Endodermal cell (in vitro differentiated cells): ENCODE data around the gene INTS1. TPM values are rescaled to one million over a fixed set of nuclear protein-coding genes. Genes with fewer than 3 reads are reported as not detected.

Source experiments
- DNase-seq: peaks from one replicate; pipeline ENCODE4 v3.0.0-alpha.2; 2017
- H3K27ac ChIP-seq: 2 replicates; pipeline ENCODE4 v1.5.1; 2013; ENCODE audit warnings: mild to moderate bottlenecking, low read depth, low read length, moderate library complexity
- H3K27me3 ChIP-seq: 2 replicates; pipeline ENCODE4 v1.6.1; 2013; ENCODE audit warnings: mild to moderate bottlenecking, low read length, moderate library complexity; ENCODE audit not compliant: insufficient read depth, control insufficient read depth, poor library complexity, severe bottlenecking
- H3K36me3 ChIP-seq: 2 replicates; pipeline ENCODE4 v1.7.0; 2013; ENCODE audit warnings: mild to moderate bottlenecking, low read length, moderate library complexity; ENCODE audit not compliant: control insufficient read depth, insufficient read depth
- H3K4me1 ChIP-seq: one replicate; pipeline ENCODE4 v1.7.0; 2013; ENCODE audit warnings: low read length; ENCODE audit not compliant: control insufficient read depth, insufficient read depth
- H3K4me3 ChIP-seq: 2 replicates; pipeline ENCODE4 v1.5.1; 2013; ENCODE audit warnings: mild to moderate bottlenecking, low read length, moderate library complexity
- H3K9ac ChIP-seq: 2 replicates; pipeline ENCODE4 v1.6.1; 2013; ENCODE audit warnings: mild to moderate bottlenecking, low read length, moderate library complexity; ENCODE audit not compliant: poor library complexity, severe bottlenecking; ENCODE audit errors: extremely low read depth
- H3K9me3 ChIP-seq: 2 replicates; pipeline ENCODE4 v1.6.1; 2013; ENCODE audit warnings: mild to moderate bottlenecking, low read length, moderate library complexity; ENCODE audit not compliant: control insufficient read depth
- H3K27ac Mint-ChIP-seq: 2 replicates; pipeline ENCODE4 v1.8.0; 2020; ENCODE audit warnings: mixed read lengths
- H3K27me3 Mint-ChIP-seq: 2 replicates; pipeline ENCODE4 v1.8.0; 2021; ENCODE audit warnings: mild to moderate bottlenecking, mixed read lengths; ENCODE audit not compliant: insufficient read depth
- H3K36me3 Mint-ChIP-seq: 2 replicates; pipeline ENCODE4 v1.8.0; 2020; ENCODE audit warnings: low read depth, mixed read lengths
- H3K4me1 Mint-ChIP-seq: 2 replicates; pipeline ENCODE4 v1.8.0; 2020; ENCODE audit warnings: mixed read lengths
- H3K4me3 Mint-ChIP-seq: 2 replicates; pipeline ENCODE4 v1.8.0; 2020; ENCODE audit warnings: mild to moderate bottlenecking, moderate library complexity, mixed read lengths
- H3K9me3 Mint-ChIP-seq: 2 replicates; pipeline ENCODE4 v1.8.0; 2020; ENCODE audit warnings: mild to moderate bottlenecking, mixed read lengths
- CTCF ChIP-seq: fragments of 200-600 bp; sonication (generic); conservative IDR thresholded peaks from 2 replicates; pipeline ENCODE4 v1.5.0; 2021; ENCODE audit warnings: antibody characterized with exemption, mild to moderate bottlenecking
- WGBS, 2 experiments: methylation state at CpG; one replicate each; pipeline versions ENCODE4 v1.1.5 to v1.1.7; 2013; ENCODE audit warnings: missing lambda C conversion rate in 2 of 2, mixed read lengths in 1 of 2; ENCODE audit not compliant: insufficient coverage in 1 of 2, insufficient read length in 1 of 2; 5-methylcytosine and 5-hydroxymethylcytosine counted together
- total RNA-seq, 2 donors: library from RNA; stranded (reverse); fragmentation: NEBNext Ultra II Directional in 1 of 2; extraction: Animal tissue kit (Norgen Biotek cat#: 25700) in 1 of 2; gene quantifications; 2 replicates in 1 of 2; 3 replicates in 1 of 2; pipeline ENCODE4 v1.2.1, GENCODE V29; 2021

INTS1 gene
- total RNA-seq, 2 donors from 2014 or later: 145 to 178 TPM

DNA sequence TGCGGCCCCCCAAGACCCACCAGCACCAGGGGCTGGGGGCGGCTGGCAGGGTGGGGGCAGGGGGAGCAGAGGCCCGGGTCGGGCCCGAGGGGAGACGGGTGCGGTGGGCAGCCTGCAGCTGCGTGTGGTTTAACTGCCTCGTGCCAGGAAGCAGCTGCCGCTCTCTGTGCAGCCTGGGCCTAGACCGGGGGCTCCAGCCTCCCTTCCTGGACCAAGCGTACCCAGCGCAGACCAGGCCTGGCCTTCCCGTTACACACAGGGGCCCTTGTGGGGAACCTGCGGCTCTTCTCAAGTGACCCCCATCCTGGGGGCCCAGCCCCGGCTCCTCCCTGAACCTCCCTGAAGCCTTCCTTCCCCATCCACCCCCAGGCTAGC lies 6.6 kb upstream of the INTS1 start:
- no peak overlapping the region for H3K4me3 ChIP-seq
- Mint-ChIP-seq H3K27me3 (no peaks in the 10 kb centered on the region), H3K27ac (no peak overlapping the region), H3K9me3 (no peaks in the 10 kb centered on the region), H3K4me3 (no peak overlapping the region), H3K36me3 (no peaks in the 10 kb centered on the region), H3K4me1 (peaks cover 3% of the 10 kb centered on the region)
- no peaks in the 10 kb centered on the region for H3K9me3 ChIP-seq
- H3K36me3 ChIP-seq: no peaks in the 10 kb centered on the region
- no peaks in the 10 kb centered on the region for H3K27me3 ChIP-seq
- no peak overlapping the region for H3K9ac ChIP-seq
- TF ChIP-seq CTCF: no peak
- 93 to 94% methylated on average over 6 to 16 of the region's 16 CpGs for WGBS, 2 experiments
- no peak for DNase-seq
- no peaks in the 10 kb centered on the region for H3K4me1 ChIP-seq
- no peak overlapping the region for H3K27ac ChIP-seq

DNA sequence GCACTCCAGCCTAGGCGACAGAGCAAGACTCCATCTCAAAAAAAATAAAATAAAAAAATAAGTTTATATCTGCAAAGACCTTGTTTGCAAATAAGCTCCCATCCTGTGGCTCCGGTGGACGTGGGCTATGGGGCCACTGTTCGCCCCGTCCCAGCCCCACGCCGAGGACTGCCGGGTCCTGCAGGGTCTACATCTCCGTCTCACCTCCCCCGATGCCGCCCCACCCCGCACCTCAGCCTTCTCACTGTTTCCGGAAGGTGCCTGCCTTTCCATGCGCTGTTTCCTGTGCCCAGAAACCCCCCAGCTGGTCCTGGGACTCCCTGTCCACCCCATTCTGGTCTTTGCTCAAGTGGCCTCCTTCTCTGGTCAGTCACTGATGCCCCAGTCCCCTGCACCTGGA lies 5.0 kb upstream of the INTS1 start:
- no peaks in the 10 kb centered on the region for H3K36me3 Mint-ChIP-seq
- WGBS, 2 experiments: 93 to 97% methylated on average over 5 to 14 of the region's 14 CpGs
- Histone ChIP-seq H3K9ac (no peak overlapping the region), H3K27ac (no peak overlapping the region), H3K4me3 (no peak overlapping the region), H3K27me3 (no peaks in the 10 kb centered on the region), H3K9me3 (no peaks in the 10 kb centered on the region), H3K36me3 (no peaks in the 10 kb centered on the region), H3K4me1 (no peaks in the 10 kb centered on the region)
- H3K4me1 Mint-ChIP-seq: peaks cover 3% of the 10 kb centered on the region
- no peak for DNase-seq
- H3K9me3 Mint-ChIP-seq: no peaks in the 10 kb centered on the region
- H3K27ac Mint-ChIP-seq: no peak overlapping the region
- H3K4me3 Mint-ChIP-seq: no peak overlapping the region
- no peak for TF ChIP-seq CTCF
- H3K27me3 Mint-ChIP-seq: no peaks in the 10 kb centered on the region

GRCh38 chr7:1508277-1508758 lies 4.1 kb upstream of the INTS1 start:
- WGBS, 2 experiments: 86 to 90% methylated on average over 9 to 10 of the region's 10 CpGs
- no peak overlapping the region for H3K27ac ChIP-seq
- no peak overlapping the region for H3K4me3 ChIP-seq
- Mint-ChIP-seq H3K36me3 (no peaks in the 10 kb centered on the region), H3K27me3 (no peaks in the 10 kb centered on the region), H3K4me3 (no peak overlapping the region), H3K27ac (no peak overlapping the region), H3K9me3 (no peaks in the 10 kb centered on the region), H3K4me1 (peaks cover 3% of the 10 kb centered on the region)
- no peaks in the 10 kb centered on the region for H3K27me3 ChIP-seq
- no peaks in the 10 kb centered on the region for H3K9me3 ChIP-seq
- H3K36me3 ChIP-seq: no peaks in the 10 kb centered on the region
- H3K9ac ChIP-seq: no peak overlapping the region
- DNase-seq: no peak
- H3K4me1 ChIP-seq: no peaks in the 10 kb centered on the region
- no peak for TF ChIP-seq CTCF
